Measurements from ENCODE around the gene SLC6A17.

SLC6A17 gene

DNA sequence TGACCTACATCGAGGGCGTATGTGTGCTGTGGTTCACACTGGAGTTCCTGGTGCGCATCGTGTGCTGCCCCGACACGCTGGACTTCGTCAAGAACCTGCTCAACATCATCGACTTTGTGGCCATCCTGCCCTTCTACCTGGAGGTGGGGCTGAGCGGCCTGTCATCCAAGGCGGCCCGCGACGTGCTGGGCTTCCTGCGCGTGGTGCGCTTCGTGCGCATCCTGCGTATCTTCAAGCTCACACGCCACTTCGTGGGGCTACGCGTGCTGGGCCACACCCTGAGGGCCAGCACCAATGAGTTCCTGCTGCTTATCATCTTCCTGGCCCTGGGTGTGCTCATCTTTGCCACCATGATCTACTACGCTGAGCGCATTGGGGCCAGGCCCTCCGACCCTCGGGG, 72.8 kb downstream of the SLC6A17 start:
- DNase-seq (ENCODE audit: low spot score): no peak

DNA sequence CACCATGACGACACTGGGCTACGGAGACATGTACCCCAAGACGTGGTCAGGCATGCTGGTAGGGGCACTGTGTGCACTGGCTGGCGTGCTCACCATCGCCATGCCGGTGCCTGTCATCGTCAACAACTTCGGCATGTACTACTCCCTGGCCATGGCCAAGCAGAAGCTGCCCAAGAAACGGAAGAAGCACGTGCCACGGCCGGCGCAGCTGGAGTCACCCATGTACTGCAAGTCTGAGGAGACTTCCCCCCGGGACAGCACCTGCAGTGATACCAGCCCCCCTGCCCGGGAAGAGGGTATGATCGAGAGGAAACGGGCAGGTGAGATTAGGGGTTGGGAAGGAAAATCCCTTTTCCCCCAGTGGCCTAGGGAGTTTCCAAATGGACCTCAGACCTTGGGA, 73.3 kb downstream of the SLC6A17 start:
- no peak for DNase-seq (ENCODE audit: low spot score)

GRCh38 chr1:110224240-110224995, 74.1 kb downstream of the SLC6A17 start:
- DNase-seq (ENCODE audit: low spot score): no peak

DNA sequence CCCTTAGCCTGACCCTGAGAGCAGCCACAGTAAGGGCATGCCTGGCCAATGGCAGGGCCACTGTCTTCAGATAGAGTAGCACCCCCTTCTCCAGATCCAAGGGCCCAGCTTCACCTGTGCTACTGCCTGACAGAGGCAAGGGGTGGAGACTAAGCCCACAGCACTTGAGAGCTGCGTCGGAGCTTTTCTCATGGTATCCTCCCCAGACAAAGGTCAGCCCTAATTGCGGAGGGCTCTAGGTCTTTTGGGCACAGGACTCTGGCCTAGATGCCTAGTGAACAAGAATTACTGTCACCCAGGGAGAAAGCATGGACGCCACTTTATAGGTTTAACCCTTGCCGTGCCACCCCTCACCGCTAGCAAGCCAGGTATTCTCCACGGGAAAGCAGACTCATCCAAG, 74.9 kb downstream of the SLC6A17 start:
- no peak for DNase-seq (ENCODE audit: low spot score)

GRCh38 chr1:110225756-110226404, 75.6 kb downstream of the SLC6A17 start:
- no peak for DNase-seq (ENCODE audit: low spot score)

GRCh38 chr1:110227774-110228173, 77.5 kb downstream of the SLC6A17 start:
- DNase-seq (ENCODE audit: low spot score): no peak

DNA sequence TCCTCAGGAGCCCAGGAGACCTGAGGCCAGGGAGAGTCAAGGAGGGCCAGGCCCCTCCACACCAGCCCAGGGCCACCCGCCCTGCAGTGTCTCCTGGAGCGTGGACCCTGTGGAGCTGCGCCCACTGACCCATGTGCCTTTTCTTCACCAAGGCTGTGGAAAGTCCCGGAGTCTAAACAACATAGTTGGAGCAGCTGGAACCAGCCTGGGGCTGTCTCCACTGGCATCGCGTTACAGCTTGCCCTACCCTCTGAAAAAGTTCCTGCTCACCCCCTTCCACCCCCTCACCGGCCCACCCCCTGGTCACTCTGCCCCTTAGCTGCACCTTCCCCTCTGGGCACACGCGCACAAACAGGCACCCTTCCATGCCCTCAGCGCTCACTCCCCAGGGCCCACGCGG, 78.1 kb downstream of the SLC6A17 start:
- no peak for DNase-seq (ENCODE audit: low spot score)

- DNase-seq (ENCODE audit: low spot score): no peak
Observed at GRCh38 chr1:110228869-110229268, 78.6 kb downstream of the SLC6A17 start.

DNA sequence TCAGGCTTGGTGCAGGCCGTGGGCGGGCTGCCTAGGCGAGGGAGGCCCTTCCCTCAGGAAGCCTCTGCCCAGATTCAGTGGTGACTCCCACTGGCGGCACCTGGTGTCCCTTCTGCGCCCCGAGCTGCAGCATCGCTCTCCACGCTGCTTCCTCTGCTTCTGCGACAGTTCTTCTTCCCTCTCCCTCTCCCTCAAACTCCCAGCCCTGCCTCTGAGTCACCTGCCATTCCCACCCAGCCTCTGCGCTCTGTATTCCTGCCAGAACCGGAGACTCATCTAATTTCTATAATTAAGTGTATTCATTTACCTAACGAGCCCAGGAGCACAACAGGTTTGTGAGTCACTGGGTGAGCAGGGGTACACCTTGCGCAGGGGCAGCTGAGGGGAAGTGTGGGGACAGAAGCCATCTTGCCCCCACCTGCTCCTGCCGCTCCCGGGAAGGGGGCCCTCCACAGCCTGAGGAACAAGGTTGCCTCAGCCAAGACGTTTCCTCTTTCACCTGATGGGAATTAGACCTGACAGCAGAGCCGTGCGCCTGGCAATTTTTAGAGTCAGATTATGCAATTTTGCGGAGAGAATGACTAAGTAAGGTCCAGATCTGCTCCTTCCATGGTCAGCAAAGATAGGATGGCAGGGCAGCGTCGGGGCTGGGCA, 79.2 kb downstream of the SLC6A17 start:
- no peak for DNase-seq (ENCODE audit: low spot score)

- no peak for DNase-seq (ENCODE audit: low spot score)
Observed at GRCh38 chr1:110230381-110231199, 80.3 kb downstream of the SLC6A17 start.

DNA sequence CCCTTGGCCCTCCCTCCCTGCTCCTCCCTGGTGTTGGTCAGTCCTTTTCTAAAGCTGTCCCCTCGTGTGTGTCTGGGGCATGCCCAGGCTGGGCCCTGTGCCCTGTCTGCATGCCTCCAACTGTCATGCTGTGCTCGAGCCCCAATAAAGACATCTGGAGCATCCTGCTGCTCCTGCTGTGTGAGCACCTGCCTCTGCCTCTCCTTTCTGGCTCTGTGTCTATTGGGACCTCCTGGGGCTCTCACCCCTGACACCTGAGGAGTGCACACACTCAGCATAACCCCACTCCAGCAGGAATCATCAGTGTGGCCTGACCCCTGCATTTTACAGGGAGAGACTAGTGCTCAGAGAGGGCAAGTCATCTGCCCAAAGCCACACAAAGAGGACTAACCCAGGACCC, 83.6 kb downstream of the SLC6A17 start:
- no peak for DNase-seq (ENCODE audit: low spot score)

GRCh38 chr1:110234691-110235090, 84.4 kb downstream of the SLC6A17 start:
- DNase-seq (ENCODE audit: low spot score): no peak

DNA sequence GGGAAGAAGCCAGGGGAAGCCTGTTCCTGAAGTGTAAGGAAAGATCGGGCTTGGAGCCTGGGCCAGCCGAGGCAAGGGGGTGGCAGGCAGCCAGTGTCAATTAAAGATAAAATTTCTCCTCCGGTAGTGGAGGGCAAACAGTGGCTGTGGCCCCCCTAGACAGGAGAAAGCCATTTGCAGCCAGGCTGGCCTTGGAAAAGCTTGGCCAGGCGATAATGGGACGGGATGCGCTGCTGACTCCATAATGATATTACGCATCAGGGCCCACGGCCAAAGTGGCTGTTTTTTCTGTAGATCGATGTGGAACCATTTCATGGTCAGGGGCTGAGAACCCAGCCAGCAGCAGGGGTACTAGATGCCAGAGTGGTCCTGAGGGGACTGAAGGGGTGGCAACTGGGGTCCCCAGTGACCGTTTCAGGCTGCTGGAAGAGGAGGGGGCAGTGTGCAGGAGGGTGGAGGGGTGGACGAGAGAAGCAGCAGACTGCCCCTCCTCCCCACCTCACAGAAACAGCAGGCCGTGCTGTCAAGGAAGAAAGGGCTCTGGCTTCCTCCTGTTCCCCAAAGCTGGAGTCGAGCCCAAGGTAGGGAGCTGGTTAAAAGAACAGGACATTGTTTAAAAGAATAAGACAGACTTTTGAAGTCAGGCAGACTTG, 85.0 kb downstream of the SLC6A17 start:
- DNase-seq (ENCODE audit: low spot score): no peak

GRCh38 chr1:110235834-110236682, 85.8 kb downstream of the SLC6A17 start:
- no peak for DNase-seq (ENCODE audit: low spot score)

DNA sequence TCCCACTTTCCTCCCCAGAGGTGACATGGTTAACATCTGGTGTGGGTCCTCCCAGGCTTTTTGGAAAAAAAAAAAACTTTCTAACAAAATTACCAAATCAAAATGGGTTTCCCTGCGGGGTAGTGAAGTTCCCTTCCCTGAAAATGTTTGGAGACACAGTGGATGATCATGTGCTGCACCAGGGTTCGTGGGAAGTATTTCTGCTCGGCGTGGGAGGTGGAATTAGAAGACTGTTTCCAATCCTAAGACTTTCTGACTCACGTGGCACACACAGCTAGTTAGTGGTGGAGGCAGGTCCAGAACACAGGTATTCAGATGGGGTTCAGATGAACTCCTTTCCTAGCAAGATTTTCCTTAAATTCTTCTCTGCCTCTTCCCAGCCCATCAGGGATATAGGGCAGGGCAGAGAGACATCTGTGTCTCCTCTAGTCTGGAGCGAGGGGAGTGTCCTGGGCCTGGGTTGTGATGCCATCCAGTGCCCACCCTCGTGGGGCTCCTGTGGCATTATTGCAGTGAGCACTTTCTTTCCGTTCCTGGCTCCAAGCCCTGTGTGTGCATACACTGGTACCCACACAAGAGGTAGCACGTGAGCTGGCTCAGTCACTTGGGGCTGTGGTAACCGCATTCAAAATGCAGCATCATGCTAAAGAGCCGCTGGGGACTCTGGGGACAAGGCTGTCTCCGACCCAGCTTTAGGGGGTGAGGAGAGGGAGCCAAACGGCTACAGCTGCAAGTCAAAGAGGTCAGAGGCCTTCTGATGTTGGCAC, 87.3 kb downstream of the SLC6A17 start:
- no peak for DNase-seq (ENCODE audit: low spot score)

GRCh38 chr1:110239441-110240430, 89.4 kb downstream of the SLC6A17 start:
- DNase-seq (ENCODE audit: low spot score): no peak

GRCh38 chr1:110240476-110241210, 90.3 kb downstream of the SLC6A17 start:
- no peak for DNase-seq (ENCODE audit: low spot score)

DNA sequence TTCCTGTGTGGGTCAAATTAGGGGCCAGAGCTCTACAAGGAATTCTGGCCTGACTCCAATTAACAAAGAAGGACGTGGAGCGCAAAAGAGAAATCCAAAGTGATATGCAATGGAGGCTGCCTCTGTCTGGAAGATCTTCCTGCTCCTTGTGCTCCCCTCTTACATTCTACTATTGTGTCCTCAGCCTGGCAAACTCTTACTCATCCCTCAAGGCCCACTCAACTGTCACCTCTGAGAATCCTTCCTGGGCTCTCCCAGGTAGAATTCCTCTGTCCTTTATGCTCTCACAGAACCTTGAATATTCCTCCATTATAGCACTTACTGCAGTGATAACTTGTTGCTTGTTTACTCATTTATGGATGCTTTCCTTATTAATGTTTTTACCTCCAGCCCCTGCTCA, 91.2 kb downstream of the SLC6A17 start:
- DNase-seq (ENCODE audit: low spot score): no peak

Data from hematopoietic multipotent progenitor cell treated with erythropoietin and hydrocortisone succinate and interleukin-3 and kit ligand, for 15 days (in vitro differentiated cells).